Keratinocyte (primary cell): Measurements from ENCODE around the gene RARS1.

Experiments
- CTCF ChIP-seq, 3 experiments: IDR thresholded peaks in 1 of 3; conservative IDR thresholded peaks in 1 of 3; optimal IDR thresholded peaks in 1 of 3; 2 replicates in 2 of 3; 3 replicates in 1 of 3; pipeline versions ENCODE3 to v1.5.1; 2011; ENCODE audit warnings: low read length in 3 of 3, mild to moderate bottlenecking in 3 of 3, moderate library complexity in 2 of 3, control low read depth in 1 of 3, inconsistent platforms in 1 of 3; ENCODE audit not compliant: insufficient read depth in 2 of 3; ENCODE audit errors: extremely low read depth in 1 of 3
- EZH2 ChIP-seq: IDR thresholded peaks from one replicate; pipeline ENCODE4 v1.6.1; 2012; ENCODE audit warnings: inconsistent platforms, mild to moderate bottlenecking, low read length, moderate library complexity

GRCh38 chr5:168467755-168468330 is 18.4 kb upstream of the RARS1 start:
- TF ChIP-seq CTCF (optimal IDR thresholded peaks at IDR 0.05 in 1 of 3, IDR thresholded peaks at IDR 0.05 in 1 of 3, conservative IDR thresholded peaks at IDR 0.05 in 1 of 3; ENCODE audit: extremely low read depth in 1 of 3, insufficient read depth in 2 of 3, low read length in 3 of 3) (no peak), EZH2 (no peak)
